SK-N-SH treated with all-trans-retinoic acid at 6 μM for 48 hours (cell line): ENCODE measurements around the gene FAM89B.

Source experiments
- ATAC-seq: fragments of 200-7000 bp; cut with Tn5 transposase; 3 replicates; pipeline ENCODE4 v1.9.1; 2020; ENCODE audit warnings: mild to moderate bottlenecking, moderate library complexity
- ARNTL ChIP-seq: fragments of 450-650 bp; formaldehyde crosslinking; IDR thresholded peaks from 2 replicates; pipeline ENCODE4 v1.5.0; 2020; ENCODE audit warnings: low read depth, mild to moderate bottlenecking, moderate library complexity, borderline replicate concordance
- BACH2 ChIP-seq: fragments of 250-450 bp; sonication (Bioruptor Pico); IDR thresholded peaks from 2 replicates; pipeline ENCODE4 v1.9.0; 2021; ENCODE audit warnings: mild to moderate bottlenecking, borderline replicate concordance
- CREB5 ChIP-seq: fragments of 250-450 bp; sonication (Bioruptor Pico); IDR thresholded peaks from 2 replicates; pipeline ENCODE4 v1.5.1; 2020; ENCODE audit warnings: low read depth, mild to moderate bottlenecking, moderate library complexity
- ESRRG ChIP-seq: fragments of 250-450 bp; sonication (Bioruptor Pico); IDR thresholded peaks from 2 replicates; pipeline ENCODE4 v1.6.1; 2021; ENCODE audit warnings: mild to moderate bottlenecking
- ISL1 ChIP-seq: fragments of 250-450 bp; sonication (Bioruptor Pico); IDR thresholded peaks from 2 replicates; pipeline ENCODE4 v2.1.2; 2022; ENCODE audit warnings: mild to moderate bottlenecking, moderate library complexity
- OSR1 ChIP-seq: fragments of 250-450 bp; sonication (Bioruptor Pico); IDR thresholded peaks from 2 replicates; pipeline ENCODE4 v1.8.0; 2022; ENCODE audit warnings: moderate library complexity, mild to moderate bottlenecking, inconsistent platforms
- PATZ1 ChIP-seq: fragments of 250-450 bp; sonication (Bioruptor Pico); IDR thresholded peaks from 2 replicates; pipeline ENCODE4 v1.8.0; 2020; ENCODE audit warnings: mild to moderate bottlenecking, moderate library complexity, borderline replicate concordance
- POU6F1 ChIP-seq: fragments of 250-450 bp; sonication (Bioruptor Pico); IDR thresholded peaks from 2 replicates; pipeline ENCODE4 v1.8.0; 2021; ENCODE audit warnings: low read depth, mild to moderate bottlenecking, moderate library complexity, borderline replicate concordance
- RARB ChIP-seq: fragments of 250-450 bp; sonication (Bioruptor Pico); IDR thresholded peaks from 2 replicates; pipeline ENCODE4 v1.8.0; 2021; ENCODE audit warnings: mild to moderate bottlenecking, moderate library complexity
- SNAI2 ChIP-seq: fragments of 250-450 bp; sonication (Bioruptor Pico); IDR thresholded peaks from 2 replicates; pipeline ENCODE4 v1.5.0; 2020; ENCODE audit warnings: mild to moderate bottlenecking, moderate library complexity
- TCF4 ChIP-seq: fragments of 250-450 bp; sonication (Bioruptor Pico); IDR thresholded peaks from 2 replicates; pipeline ENCODE4 v1.8.0; 2021; ENCODE audit warnings: mild to moderate bottlenecking, moderate library complexity, borderline replicate concordance
- TOX ChIP-seq: fragments of 250-450 bp; sonication (Bioruptor Pico); IDR thresholded peaks from 2 replicates; pipeline ENCODE4 v1.8.0; 2021; ENCODE audit warnings: mild to moderate bottlenecking, moderate library complexity, borderline replicate concordance
- TSHZ2 ChIP-seq: fragments of 250-450 bp; sonication (Bioruptor Pico); IDR thresholded peaks from 2 replicates; pipeline ENCODE4 v1.5.0; 2020; ENCODE audit warnings: mild to moderate bottlenecking, moderate library complexity
- ZC3H10 ChIP-seq: fragments of 250-450 bp; sonication (Bioruptor Pico); IDR thresholded peaks from 2 replicates; pipeline ENCODE4 v1.5.1; 2021; ENCODE audit warnings: mild to moderate bottlenecking, moderate library complexity
- ZFP3 ChIP-seq: fragments of 250-450 bp; sonication (Bioruptor Pico); IDR thresholded peaks from 2 replicates; pipeline ENCODE4 v1.5.0; 2020; ENCODE audit warnings: mild to moderate bottlenecking, moderate library complexity
- ZFP30 ChIP-seq: fragments of 450-650 bp; formaldehyde crosslinking; IDR thresholded peaks from 2 replicates; pipeline ENCODE4 v1.5.0; 2022; ENCODE audit warnings: mild to moderate bottlenecking, moderate library complexity
- ZNF70 ChIP-seq: fragments of 450-650 bp; formaldehyde crosslinking; IDR thresholded peaks from 2 replicates; pipeline ENCODE4 v1.5.0; 2020; ENCODE audit warnings: mild to moderate bottlenecking, moderate library complexity
- ZNF8 ChIP-seq: fragments of 450-650 bp; formaldehyde crosslinking; IDR thresholded peaks from 2 replicates; pipeline ENCODE4 v1.5.0; 2020; ENCODE audit warnings: mild to moderate bottlenecking, moderate library complexity

FAM89B gene

GRCh38 chr11:65588199-65589054 lies 16.1 kb downstream of the FAM89B start (continued):
- TF ChIP-seq ESRRG (CRISPR knock-in tag) = no peak

GRCh38 chr11:65589444-65590239 lies 17.3 kb downstream of the FAM89B start:
- TF ChIP-seq ZC3H10 (CRISPR knock-in tag) (no peak), OSR1 (CRISPR knock-in tag) (no peak), ISL1 (CRISPR knock-in tag) (no peak), CREB5 (CRISPR knock-in tag) (no peak), ESRRG (CRISPR knock-in tag) (no peak), ZFP3 (CRISPR knock-in tag) (no peak), ZFP30 (CRISPR knock-in tag) (no peak), POU6F1 (CRISPR knock-in tag) (no peak), PATZ1 (no peak), TSHZ2 (CRISPR knock-in tag) (no peak), ZNF70 (CRISPR knock-in tag) (no peak), TCF4 (no peak), TOX (CRISPR knock-in tag) (no peak), ARNTL (CRISPR knock-in tag) (no peak), ZNF8 (CRISPR knock-in tag) (no peak), BACH2 (CRISPR knock-in tag) (no peak), RARB (CRISPR knock-in tag) (no peak), SNAI2 (no peak)
- ATAC-seq = no peak

- no peak for ATAC-seq
- no peak for TF ChIP-seq CREB5 (CRISPR knock-in tag)
- TF ChIP-seq TOX (CRISPR knock-in tag) = no peak
- TF ChIP-seq ZNF70 (CRISPR knock-in tag) = no peak
Measured at GRCh38 chr11:65590240-65590738, 18.0 kb downstream of the FAM89B start.
